ENCODE results near the gene NUP210.
"Not testable (repeated sequence)": the region's sequence is repeated elsewhere in the genome, so short reads cannot be mapped to it uniquely, and the experiment has no call there.

DNA sequence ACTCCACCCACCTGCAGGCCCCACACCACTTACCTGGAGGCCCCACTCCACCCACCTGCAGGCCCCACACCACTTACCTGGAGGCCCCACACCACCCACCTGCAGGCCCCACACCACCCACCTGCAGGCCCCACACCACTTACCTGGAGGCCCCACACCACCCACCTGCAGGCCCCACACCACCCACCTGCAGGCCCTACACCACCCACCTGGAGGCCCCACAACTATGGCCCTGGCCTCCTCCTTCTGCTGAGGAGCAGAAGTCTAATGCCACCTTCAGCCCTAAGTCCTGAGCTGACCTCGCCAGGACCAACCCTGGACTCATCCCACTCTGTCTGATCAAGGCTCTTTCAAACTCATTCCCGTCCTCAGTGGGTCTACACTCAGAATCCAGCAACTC, 42.4 kb downstream of the NUP210 start:
- not testable (repeated sequence) for TF ChIP-seq EZH2 (IDR thresholded peaks at IDR 0.05); POLR2AphosphoS5 (IDR thresholded peaks at IDR 0.05; ENCODE audit: borderline replicate concordance, low read depth, low read length); FOXP2 (optimal IDR thresholded peaks at IDR 0.05; ENCODE audit: control extremely low read depth, extremely low read length, insufficient read depth)

Measured in SK-N-MC (cell line).